Epidermal melanocyte (primary cell): Measurements from ENCODE around the gene KLHL30.
"Not testable (repeated sequence)": the region's sequence is repeated elsewhere in the genome, so short reads cannot be mapped to it uniquely, and the experiment has no call there.

Experiments used
- DNase-seq: peaks from one replicate; pipeline ENCODE4 v3.0.0; 2011; ENCODE audit warnings: low spot score; ENCODE audit not compliant: insufficient read length

The KLHL30 gene

DNA sequence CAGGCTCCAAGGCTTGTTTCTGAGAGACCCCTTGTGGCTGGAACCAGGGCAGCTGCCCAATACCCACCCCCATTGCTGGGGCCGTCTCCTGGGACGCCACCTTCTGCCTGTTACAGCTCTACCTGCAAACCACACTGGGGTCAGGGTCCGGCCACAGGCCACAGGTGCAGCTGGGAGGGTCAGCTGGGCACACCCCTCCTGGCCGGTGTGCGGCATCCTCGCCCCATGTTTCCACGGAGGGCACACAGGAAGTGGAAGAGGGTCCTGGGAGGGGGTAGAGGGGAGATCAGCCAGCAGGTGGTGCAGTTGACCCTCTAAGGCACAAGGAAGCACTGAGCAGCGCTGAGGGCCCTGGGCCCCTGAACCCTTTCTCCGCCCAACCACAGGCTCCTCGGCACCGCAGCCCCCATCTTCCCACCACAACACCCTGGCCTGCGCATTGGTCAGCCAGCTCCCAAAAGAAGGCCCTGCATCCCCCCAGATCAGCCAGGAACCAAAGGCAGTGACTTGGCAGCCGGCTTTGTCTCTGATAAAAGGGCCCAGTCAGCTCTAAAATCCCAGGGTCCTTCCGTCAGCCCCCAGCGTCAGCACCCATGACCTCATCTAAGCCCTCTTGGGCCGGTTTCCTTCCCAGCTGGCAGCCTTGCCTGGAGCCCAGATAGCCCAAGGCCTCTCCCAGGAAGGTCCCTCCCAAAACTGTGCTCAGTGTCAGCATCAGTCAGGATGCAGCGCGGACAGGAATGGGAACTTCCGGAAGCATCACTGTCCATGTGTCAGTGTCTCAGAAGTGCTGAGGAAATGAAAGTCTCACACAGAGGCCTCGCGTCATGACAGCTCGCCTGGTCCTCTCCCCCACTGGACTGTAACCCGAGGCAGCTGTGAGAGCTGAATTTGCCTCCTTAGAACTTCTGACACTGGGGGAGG lies 22.0 kb downstream of the KLHL30 start:
- no peak for DNase-seq

DNA sequence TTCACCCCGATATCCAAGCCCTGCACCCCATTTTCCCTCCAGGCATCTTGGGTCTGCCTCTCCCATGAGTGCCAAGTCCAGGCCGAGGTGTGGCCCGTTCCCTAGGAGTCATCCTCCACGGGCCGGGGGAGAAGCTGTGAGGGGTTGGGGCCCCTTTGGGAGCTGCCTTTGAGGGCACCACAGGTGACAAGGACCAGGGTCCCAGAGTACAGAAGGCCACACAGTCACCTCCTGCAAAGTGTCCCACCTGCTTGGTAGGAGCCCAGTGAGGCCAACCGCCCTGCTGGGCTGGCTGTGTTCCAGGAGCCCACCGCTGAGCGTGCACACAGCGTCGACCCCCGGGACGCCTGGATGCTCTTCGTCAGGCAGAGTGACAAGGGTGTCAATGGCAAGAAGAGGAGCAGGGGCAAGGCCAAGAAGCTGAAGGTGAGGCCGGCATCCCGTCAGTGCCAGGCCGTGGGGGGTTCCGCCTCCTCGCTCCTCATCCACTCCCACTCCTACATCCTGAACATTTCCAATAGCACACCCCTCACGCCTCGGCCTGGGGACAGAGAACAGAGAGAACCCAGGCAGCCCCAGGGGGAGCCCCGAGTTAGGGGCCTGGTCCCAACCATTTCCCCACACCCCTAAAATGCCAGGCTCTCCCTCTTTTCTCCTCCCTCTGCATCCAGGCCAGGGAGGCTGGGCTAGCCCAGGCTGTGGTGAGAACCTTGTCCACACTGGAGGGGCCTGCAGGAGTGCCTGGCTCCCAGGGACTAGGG lies 23.0 kb downstream of the KLHL30 start:
- DNase-seq, result no peak

DNA sequence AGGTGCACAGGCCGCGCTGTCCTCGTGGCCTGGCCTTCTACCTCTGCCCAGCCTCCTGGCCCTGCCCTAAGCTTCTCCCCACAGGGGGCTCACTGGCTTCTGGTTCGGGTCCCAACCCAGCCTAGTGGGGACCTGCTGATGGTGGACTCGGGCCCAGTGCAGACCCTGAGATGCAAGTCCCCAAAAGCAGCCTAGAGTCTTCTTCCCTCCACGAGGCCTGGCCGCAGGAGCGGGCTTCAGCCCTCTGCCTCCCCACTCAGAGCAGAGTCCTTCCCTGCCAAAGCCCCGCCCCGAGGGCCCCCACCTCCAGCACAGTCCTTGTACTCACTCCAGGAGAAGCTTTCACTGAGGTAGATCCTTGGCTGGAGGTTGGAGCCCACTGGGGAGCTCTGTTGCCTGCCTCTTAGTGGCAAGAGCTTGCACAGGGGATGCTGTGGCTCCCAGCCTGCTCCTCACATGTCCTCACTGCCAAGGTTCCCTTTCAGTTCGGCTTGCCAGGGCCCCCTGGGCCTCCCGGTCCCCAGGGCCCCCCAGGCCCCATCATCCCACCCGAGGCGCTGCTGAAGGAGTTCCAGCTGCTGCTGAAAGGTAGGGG lies 23.9 kb downstream of the KLHL30 start:
- no peak for DNase-seq

DNA sequence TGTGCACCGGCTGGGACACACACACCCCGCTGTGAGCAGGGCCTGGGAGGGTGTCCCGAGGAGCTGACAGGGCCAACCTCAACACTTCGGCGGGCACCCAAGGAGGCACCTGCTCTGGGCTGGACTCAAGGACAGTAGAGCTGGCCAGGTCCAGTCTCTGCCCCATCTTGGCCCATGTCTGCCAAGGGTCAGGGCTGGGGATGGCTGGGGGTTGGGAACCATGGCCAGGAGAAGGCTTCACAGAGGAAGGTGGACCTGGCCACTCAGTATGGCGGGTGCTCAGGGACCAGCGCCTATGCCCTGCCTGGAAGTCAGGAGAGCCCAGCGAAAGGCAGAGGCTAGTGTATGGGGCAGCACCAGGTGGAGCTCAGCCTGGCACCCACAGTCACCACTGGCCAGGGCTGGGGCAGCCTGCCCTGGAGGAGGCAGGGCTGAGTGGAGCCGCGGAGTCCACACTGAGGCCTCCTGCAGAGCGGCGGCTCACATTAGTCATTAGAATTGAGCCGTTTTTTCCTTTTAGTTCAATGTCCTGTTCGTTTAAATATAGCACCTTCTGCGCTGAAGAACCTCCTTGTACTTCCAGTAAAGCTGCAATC lies 24.5 kb downstream of the KLHL30 start:
- no peak for DNase-seq

DNA sequence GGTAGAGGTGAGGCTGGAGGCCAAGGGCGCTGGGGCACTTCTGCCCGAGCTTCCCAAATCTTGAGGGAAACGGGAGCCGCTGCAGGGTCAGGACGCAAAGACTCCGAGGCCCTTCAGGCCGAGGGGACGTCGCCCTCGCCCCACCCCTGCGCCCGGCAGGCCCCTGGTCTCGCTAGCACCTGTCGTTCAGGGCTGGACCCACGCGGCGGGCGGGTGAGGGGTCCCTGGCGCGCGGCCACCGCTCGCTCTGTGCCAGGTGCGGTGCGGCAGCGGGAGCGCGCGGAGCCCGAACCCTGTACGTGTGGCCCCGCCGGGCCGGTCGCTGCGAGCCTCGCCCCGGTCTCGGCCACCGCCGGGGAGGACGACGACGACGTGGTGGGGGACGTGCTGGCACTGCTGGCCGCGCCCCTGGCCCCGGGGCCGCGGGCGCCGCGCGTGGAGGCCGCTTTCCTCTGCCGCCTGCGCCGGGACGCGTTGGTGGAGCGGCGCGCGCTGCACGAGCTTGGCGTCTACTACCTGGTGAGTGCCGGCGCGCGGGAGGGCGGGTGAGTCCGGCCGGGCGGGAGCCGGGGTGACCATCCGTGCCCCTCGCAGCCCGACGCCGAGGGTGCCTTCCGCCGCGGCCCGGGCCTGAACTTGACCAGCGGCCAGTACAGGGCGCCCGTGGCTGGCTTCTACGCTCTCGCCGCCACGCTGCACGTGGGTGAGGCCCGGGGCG lies 25.2 kb downstream of the KLHL30 start:
- no peak for DNase-seq

DNA sequence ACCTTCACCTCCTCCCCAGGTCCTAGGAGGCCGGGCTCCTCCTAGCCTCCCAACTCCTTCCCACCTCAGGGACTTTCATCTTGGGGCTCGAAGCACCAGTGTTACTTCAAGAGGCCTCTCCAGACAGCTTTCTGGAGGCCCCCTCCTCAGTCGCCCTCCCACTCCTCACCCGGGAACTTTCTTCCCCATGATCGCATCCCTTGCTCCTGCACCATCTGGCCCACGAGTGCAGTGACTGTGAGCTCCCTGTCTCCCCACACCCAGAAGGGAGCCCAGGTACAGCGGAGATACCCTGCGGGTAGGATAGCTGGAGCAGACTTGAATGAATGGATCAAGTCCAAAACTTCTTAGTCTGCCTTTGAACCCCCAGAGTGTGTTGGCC lies 26.4 kb downstream of the KLHL30 start:
- DNase-seq, result no peak

DNA sequence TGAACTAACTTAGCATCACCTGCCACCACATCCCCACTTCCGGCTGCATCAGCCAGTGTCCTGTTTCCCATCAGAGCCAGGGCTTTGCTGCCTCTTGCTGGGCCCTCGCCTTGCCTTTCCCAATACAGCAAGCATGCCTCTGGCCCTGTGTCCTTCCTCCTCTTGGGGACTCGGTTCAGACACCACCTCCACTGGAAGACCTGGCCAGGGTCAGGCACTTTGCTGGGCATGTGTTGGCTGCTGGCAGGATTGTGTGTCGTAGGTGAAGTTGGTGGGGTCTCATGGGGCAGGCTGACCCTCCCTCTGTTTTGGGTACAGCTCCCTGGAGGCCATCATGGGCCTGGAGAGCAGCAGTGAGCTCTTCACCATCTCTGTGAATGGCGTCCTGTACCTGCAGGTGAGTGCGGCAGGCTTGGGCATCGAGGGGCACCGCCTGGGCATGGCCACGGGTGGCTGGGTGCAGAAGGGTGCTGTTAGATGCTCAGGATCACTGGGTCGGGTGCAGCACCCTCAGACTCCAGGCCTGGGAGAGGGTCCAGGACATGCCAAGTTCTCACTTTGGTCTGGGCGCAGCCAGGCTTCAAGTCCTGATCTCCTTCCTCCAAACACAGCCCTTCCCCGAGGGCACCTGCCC lies 26.9 kb downstream of the KLHL30 start:
- no peak for DNase-seq

DNA sequence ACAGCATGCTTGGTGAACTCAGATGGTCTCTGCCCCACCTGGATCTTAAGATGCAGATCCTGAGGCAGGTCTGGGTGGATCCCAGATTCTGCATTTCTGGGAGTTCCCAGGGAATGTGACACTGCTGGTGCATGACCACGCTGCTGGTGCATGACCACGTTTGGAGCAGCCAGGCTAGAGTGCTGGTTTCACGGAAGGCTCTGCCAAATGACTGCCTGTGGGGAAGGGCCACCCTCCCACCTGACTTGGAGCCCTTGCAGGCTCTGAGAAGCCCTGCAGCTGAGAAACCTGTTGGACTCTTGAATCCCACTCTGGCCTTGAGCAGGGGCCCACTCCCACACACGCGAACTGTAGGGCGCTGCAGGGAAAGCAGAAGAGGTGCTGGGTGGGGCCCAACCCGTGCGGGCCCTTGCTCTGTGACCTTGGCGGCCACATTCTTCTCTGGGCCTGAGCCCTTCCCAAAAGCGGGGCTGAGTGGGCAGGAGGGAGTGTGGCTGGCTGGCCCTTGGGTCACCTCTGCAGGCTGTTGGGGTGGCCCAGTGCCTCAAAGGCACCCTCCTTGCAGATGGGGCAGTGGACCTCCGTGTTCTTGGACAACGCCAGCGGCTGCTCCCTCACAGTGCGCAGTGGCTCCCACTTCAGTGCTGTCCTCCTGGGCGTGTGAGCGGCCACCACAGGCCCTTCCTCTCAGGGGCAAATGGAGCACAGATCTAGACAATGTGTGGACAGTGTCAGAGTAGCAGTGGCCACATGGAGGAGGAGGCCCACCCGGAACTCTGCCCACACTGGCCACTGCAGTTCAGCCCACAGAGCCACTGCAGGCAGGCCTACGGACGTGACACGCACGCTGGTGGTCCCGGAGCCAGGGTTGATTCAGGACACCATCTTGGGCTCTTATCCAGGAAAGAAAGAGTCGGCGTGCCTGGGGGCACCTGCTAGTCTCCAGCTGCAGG lies 28.2 kb downstream of the KLHL30 start:
- no peak for DNase-seq

DNA sequence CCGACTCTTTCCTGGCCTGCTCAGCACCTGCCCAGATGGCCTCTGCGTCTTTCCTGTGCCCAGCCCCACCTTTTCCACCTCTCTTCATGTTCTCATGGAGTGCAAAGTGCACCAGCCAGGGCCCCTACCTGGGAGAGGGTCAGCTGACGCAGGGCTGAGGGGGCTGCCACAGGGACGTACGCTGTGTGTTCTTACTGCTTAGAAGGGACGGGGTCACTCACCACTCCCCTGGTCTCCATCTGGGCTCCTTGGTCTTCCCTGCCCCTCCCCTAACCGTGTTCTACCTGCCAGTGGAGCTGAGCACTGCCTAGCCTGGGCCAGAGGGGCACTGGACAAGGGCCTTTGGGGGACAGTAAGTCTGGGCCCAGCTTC lies 28.9 kb downstream of the KLHL30 start:
- DNase-seq, result no peak

DNA sequence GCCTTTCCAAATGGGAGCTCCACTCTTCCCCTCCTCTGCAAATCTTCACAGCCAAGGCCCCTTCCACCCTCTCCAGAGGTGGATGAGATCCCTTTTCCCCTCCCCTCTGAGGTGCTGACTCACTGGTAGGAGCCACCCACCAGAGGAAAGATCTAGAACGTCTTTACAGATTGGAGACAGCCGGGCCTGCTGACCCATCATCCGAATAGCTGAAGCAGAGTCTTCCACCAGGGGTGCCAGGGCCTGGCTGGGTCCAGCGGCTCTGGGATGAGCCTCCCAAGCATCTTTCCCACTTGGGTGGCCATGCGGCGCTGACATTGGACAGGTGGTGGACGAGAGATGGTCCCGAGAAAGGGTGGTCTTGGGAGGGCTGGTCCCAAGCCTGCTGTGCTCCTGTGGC lies 29.3 kb downstream of the KLHL30 start:
- no peak for DNase-seq

DNA sequence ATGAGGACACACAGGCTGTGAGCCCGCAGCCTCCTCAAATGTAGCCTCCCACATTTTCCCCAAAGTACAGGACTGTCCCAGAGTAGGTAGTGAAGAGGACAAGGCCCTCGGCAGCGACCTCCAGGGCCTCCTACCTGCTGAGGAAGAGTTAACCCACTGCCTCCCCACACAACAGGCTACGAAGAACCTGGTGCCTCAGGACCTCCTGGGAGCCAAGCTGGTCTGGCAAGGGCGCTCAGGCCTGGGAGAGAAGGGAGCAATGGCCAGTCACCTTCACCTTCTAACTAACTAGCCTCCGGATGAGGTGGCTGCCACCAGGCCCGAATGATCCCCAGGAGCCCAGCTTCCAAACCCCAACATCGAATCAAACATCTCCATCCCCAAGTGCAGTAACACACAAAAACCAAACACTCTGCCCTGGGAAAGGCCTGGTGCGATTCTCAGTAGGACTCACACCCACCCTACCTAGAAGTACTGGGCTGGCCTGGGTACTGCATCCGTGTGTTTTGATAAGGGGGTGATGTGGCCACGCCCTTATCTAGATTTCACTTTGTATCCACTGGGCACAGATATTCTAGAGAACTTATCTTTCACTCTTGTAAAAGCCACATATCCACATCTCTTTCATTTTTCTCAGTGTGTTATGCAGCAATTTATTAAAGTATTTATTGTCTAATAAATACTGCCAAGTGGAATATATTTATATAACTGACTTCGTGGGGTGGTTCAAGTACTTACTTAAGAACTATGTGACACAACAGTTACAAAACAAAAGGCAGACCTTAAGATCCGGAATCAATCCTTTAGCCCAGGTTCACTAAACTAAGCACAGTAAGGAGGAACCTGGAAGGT lies 30.0 kb downstream of the KLHL30 start:
- DNase-seq, result no peak

DNA sequence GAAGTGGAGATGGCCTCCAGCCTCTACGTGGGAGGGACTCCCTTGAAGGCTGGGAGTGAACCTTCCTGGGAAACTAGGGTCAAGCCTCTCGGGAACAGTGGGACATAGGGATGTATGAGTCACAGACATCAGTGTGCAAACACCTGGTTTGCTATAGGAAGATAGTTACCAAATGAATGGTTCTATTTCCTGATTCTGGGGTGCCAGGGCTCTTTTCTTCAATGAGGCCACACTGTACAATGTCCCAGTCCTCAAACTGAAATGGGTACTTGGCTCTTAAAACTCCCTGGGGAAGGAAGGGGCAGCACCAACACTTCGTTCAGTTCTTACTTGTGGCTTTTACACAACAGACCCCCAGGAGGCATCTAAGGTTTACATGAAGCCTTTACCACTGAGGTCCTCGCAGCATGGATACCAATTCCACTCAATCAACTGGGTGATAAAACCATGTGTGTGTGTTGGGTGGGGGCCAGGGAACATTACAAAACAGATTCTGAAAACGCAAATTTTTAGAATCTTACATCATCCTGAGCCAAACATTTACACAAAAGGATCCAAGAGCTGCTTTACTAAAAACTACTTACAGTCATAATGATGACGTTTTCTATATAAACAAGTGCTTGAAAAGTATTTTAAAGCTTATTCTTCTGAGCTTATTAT lies 30.7 kb downstream of the KLHL30 start:
- peak; percentile 61 for DNase-seq

DNA sequence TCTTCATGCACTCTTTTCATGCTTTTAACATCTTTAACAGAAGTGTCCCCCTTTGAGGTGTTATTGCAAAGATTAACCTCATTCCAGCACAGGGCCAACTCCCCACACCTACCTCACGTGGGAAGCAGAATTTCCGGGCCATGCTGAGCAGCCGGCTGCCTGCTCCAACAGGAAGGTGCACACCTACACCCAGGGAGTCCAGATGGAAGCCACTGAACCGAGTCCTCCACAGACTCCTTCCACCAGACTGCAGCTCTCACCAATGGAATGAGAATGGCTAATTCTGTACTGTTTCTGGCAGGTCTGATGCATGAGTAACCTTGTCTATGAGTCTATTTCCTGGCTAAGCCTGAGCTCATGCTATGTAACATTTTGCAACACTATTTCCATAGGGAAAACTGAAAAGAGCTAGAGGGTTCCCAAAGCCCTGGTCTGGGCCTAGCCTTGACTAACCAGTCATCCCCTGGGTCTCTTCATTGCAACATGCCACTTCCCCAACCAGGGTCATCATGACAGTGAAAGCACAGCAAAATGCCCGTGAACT lies 31.3 kb downstream of the KLHL30 start:
- DNase-seq, result no peak

DNA sequence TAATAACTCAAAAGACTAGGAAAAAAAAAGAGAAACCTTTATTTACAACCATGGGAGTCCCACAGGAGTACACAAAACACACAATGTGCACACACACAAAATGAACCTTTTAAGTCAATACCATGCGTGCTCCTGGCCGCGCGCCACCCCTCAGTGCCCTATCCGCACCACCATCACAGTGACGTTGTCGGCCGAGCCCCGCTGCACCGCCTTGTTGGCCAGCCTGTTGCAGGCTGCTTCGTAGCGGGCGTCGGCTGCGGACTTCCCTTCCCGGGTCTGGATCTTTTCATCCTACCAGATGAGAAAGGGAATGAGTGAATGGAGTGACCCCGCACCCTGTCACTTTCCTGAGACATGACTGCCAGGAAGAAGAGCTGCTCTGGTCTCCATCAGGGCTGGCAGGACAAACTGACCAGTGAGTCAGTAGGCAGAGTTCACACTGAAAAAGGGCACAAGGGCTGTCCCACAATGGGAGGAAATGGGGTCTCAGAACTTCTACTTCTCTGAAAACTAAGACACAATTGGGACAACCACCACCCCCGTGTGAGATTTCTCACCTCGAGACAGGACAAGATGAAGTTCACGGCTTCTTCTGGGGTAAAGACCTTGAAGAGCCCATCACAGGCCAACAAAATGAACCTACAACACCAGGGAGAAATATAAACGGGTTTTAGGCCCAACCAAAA lies 32.1 kb downstream of the KLHL30 start:
- DNase-seq, result no peak

DNA sequence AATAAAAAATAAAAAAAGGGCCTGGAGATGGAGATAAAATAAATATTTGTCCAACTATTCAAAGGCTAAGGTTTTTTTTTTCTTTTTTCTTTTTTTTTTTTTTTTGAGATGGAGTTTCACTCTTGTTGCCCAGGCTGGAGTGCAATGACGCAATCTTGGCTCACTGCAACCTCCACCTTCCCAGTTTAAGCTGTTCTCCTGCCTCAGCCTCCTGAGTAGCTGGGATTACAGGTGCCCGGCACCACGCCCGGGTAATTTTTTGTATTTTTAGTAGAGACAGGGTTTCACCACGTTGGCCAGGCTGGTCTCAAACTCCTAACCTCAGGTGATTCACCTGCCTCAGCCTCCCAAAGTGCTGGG lies 32.6 kb downstream of the KLHL30 start:
- not testable (repeated sequence) for DNase-seq

DNA sequence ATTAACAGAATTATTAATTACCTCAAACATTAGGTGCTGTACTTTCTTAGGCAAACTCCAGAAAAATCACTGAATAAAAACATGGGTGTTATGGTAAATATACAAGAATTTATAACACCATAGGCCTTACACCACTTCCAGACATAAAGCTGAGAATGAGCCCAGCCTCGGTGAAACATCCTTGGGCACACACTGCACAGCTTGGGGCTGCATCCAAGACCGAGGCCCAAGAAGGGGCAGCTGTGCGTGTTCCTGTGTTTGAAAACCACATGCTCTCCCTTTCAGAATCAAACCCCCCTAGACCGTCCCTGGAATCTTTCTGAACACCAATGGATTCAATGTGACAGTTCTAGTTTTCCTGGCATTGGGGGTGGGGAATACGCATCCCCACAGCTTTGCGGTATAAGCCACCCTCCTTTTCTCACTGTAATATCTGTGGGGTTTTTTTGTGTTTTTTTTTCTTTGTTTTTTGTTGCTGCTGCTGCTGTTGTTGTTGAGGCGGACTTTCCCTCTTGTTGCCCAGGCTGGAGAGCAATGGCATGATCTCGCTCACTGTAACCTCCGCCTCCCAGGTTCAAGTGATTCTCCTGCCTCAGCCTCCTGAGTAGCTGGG lies 33.2 kb downstream of the KLHL30 start:
- no peak for DNase-seq

DNA sequence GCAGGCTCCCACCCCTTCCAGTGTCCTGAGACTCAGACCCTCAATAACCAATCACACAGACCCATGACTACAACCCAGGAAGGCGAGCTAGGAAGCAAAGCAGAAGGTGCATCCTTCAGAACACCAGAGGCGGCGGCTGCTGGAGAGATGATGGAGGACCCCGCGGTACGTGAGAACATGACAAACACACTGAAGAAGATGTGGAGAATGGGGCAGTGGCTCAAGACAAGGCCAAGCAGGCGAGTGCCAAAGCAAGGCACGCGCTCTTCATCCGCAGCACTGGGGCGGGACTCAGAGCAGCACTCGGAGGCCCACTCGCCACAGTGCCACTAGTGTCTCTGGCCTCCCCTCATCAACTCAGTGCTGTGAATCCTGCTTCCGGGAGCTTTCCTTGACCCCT lies 34.0 kb downstream of the KLHL30 start:
- DNase-seq, result no peak
